Stimulated activated CD8-positive, alpha-beta memory T cell treated with anti-CD3 and anti-CD28 coated beads, Interleukin-2, amount 100 ng/mL, for 1 hour (primary cell): Measurements from ENCODE around the gene MPP2.
"Not testable (repeated sequence)": the region's sequence is repeated elsewhere in the genome, so short reads cannot be mapped to it uniquely, and the experiment has no call there.

ENCODE experiments used
- DNase-seq, 2 donors: peaks; one replicate each; pipeline ENCODE4 v3.0.0-alpha.2; 2020; ENCODE audit warnings: low read depth in 2 of 2

Gene MPP2

GRCh38 chr17:43846963-43847371, 60.4 kb downstream of the MPP2 start, which contains the start of gene CD300LG:
CD300LG (plus strand) TSS chr17:43847176; CDS start chr17:43847217, 41 bp downstream.
- DNase-seq = no peak

DNA sequence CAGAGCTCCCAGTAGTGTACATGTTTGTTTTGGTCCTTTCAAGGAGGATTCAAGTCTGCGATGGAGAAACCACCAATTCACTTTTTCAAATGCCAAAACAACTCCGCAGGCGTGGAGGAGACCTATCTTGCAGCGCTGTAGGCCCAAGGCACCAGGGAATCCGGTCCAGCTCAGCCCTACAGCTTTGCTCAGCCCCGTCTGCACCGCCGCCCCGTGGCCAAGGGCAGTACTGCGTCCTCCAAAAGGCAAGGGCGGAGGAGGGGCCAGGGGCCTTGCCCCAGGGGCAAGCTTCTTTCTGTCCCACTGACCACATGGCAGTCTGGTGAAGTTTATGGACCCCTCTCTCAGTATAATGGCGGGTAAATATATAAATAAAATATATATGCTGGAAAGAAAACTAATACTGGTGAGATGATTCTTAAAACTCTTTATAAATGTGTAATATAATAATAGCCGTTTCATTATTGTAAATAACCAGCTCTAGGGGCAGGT, 61.1 kb downstream of the MPP2 start:
- DNase-seq = peak; percentile 54 to 60

- DNase-seq = no peak
Measured at GRCh38 chr17:43845766-43846165, 61.6 kb downstream of the MPP2 start.

GRCh38 chr17:43844241-43844640, 63.1 kb downstream of the MPP2 start:
- DNase-seq = no peak

GRCh38 chr17:43842975-43843325, 64.4 kb downstream of the MPP2 start:
- no peak for DNase-seq

DNA sequence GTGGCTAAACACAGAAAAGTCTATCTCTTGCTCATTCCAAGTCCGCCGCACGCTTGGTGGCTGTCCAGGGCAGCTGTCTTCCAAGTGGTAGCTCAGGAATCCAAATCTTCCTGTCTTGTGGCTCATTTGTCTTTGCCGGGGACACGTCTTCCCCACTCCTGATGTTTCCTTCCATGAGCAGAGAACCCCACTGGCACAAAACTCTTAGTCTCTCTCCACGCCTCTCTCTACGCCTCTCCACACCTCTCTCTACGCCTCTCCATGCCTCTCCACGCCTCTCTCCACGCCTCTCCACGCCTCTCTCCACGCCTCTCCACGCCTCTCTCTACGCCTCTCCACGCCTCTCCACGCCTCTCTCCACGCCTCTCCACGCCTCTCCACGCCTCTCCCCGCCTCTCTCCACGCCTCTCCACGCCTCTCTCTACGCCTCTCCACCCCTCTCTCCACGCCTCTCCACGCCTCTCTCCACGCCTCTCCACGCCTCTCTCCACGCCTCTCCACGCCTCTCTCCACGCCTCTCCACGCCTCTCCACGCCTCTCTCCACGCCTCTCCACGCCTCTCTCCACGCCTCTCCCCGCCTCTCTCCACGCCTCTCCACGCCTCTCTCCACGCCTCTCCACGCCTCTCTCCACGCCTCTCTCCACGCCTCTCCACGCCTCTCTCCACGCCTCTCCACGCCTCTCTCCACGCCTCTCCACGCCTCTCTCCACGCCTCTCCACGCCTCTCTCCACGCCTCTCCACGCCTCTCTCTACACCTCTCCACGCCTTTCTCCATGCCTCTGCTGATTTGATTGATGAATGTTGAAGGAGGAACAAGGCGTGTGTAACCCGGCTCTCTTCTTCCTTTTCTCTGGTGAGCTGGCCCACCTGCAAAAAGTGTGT, 65.0 kb downstream of the MPP2 start:
- not testable (repeated sequence) for DNase-seq

- DNase-seq = no peak
Measured at GRCh38 chr17:43841282-43841681, 66.1 kb downstream of the MPP2 start.

- DNase-seq = no peak
Measured at GRCh38 chr17:43840814-43841213, 66.5 kb downstream of the MPP2 start.

DNA sequence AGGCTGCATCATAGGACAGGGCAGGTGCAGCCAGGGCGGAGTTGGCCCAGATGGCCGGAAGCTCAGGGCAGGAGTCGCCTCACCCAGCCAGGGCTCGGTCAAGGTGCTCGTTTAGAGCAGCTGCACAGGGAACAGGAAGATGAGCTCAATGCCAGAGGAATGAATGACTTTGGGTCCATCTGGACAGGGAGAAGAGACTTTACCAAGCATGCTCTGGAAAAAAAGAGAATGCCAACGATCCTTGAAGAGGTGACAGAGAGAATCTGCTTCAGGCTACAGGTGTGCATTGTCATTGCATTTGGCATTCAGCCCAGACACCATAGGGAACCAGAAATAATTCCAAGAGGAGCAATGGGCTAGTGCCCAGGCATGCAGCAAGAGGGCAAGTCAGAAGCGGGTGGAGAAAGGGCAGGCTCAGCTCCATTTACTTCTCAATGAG, 67.6 kb downstream of the MPP2 start:
- no peak for DNase-seq

DNA sequence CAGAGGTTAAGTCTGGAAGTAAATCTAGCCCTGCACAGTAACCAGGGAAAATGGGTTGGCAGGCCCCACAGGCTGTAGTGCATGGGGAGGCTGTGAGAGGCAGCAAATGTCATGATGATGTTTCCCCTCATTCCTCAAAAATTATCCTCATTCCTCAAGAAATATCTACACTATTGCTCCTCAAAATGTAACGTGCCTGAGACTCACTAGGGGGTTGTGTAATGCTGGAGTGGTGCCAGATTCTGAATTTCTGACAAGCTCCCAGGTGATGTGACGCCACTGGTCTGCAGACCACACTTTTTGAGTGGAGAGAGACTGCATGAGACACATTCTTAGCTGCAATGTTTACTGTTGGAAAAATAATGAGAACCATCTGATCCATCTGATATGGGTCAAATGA, 73.2 kb downstream of the MPP2 start:
- DNase-seq = no peak

- peak in 1 of 2 donors; percentile 24 for DNase-seq
Measured at GRCh38 chr17:43832976-43833829, 74.1 kb downstream of the MPP2 start, which contains the start of gene MPP3. MPP3 (minus strand) TSS chr17:43833146; CDS start chr17:43831906, 1,240 bp downstream.

DNA sequence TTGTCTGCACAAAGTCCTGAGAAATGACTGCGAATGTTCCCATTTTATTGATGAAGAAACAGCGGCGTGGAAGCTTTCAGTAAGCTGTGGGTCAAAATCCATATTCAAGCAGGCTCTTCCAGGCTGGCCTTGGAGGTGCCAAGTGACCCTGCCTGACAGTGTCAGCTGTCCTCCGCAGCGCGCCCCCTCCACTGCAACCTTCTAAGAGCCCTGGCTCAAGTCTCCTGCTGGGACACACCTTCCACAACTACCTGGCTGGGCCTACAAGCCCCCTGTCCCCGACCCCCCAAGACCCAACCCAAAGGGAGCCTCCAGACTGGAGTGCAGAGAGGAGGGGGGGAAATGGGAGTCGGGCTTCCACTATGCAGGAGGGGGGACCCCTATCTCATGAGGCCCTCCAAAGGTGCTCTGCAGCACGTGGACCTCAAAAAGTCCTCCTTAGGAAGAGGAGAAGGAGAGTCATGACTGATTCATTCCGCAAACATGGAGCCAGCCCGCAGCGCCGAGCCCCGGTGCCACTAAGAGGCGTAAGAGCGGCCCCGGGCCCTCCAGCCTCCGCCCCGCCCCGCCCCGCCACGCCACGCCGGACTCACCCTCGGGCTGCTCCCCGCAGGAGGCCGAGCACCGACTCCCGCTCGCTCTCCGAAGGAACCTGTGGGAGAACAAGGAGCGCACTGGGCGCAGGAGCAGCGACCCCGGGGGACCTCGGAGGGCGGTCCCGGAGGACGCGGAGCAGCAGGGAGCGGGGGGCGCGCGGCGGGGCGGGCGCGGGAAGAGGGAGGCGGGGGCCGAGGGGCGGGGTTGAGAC, 75.0 kb downstream of the MPP2 start:
- DNase-seq = no peak

DNA sequence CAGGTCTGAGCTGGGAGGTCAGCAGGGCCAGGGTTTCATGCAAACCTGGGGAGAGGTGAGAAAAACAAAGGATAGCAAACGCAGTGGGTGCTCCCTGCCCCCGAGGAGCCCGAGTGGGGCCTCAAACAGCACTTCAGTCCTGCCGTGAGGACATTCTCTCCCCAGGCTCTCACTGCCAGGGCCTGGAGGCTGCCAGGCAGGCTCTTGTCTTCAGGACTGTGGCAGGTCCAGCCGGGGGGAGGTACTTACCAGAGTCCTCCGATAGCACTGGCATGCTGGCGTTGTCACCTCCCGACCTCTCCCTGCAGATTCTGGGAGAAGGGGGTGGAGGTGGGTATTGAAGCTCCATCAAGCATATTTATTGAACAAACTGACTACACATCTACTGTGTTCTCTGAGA, 75.7 kb downstream of the MPP2 start:
- DNase-seq = no peak

- DNase-seq = no peak
Measured at GRCh38 chr17:43830510-43831140, 76.7 kb downstream of the MPP2 start.

DNA sequence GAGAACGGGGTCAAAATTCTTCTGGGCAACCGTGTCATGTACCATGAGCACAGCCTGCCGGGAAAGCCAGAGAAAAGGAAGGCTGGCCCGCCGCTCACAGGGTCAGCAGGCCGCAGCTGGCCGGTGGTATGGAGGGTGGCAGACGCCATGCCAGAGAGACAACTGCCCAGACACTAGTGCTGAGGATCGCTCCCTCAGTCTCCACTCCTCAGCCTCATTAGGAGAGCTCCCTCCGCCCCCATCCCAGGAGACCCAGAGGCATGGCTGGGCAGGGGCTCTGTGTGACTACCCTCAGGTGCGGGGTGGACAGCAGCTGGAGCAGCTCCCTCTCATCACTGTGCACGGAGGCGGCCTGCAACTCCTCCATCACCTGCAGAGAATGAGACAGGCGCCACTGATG, 77.6 kb downstream of the MPP2 start:
- DNase-seq = no peak

DNA sequence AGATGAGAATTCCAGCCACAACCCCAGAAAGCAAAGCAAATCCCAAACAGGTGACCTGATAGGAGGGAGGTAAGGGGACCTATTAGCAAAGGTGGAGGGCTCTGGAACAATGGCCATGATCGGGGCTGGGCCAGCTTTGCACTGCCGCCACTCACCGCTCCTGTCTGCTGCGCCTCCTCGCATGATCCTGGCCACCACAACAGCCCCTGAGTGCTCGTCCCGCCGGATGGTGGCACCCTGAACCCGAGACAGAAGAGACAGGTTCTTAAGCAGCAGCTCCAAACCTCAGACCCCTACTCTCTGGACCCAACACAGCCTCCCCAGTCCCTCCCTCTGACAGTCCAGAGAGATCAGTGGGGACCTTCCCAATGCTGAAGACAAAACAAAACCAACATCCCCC, 79.7 kb downstream of the MPP2 start:
- no peak for DNase-seq

DNA sequence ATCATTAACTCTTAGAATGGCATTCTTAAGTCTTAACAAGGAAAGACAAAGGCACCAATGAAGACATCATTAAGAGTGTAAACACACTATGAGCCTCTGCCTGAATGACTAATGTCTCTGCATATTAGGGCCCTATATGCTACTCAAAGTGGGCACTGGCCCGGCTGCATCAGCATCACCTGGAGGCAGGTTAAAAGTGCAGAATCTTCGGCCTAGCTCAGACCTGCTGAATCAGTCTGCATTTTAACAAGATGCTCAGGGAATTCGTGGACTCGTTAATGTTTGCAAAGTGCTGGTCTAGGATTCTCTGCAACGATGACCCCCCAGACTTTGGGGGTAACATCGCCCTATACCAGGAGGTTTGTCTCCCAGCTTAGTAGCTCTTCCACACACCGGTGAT, 81.1 kb downstream of the MPP2 start:
- no peak for DNase-seq

DNA sequence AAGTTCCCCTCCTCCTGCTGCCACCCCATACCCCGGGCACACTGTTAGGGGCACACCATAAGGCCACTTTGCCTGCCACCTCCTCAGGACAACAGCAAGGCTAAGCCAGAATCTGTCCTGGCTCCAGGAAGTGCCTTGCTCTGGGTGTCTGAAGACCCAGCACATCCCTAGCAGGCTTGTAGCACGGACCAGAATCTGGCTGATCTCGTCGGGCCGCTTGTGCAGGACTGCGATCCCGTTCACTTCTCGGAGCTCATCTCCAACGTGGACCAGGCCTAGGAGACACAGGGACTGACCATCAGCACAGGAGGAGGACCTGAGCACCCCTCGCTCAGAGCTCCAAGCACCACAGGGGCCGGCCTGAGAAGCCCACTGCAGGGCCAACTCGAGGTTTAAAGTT, 81.8 kb downstream of the MPP2 start:
- no peak for DNase-seq
